Omental fat pad (tissue), 4 donors: Measurements from ENCODE around the gene IER3. TPM values are rescaled to one million over a fixed set of nuclear protein-coding genes. Genes with fewer than 3 reads are reported as not detected.

Experiments
- ATAC-seq: fragments of 150-250 bp; one replicate; pipeline ENCODE4 v1.9.1; 2016; ENCODE audit warnings: mild to moderate bottlenecking, moderate library complexity; ENCODE audit not compliant: low FRiP score
- DNase-seq: peaks from one replicate; pipeline ENCODE4 v3.0.0-alpha.2; 2019; ENCODE audit warnings: low spot score
- total RNA-seq, 4 donors: library from RNA; depleted of rRNA; stranded (reverse); fragments of >200 nt; gene quantifications; one replicate each; pipeline ENCODE4 v1.1.0, GENCODE V29; 2016
- TF ChIP-seq, protein P1 (sequence below), 3 donors: fragments of 450-650 bp; IDR thresholded peaks; one replicate each; pipeline ENCODE4 v1.5.1; 2016 to 2017; ENCODE audit warnings: antibody characterized with exemption in 3 of 3, mild to moderate bottlenecking in 3 of 3, moderate library complexity in 2 of 3

Gene IER3
- total RNA-seq, 4 donors from 2014 or later: 6.8 to 224 (median 43.4) TPM

DNA sequence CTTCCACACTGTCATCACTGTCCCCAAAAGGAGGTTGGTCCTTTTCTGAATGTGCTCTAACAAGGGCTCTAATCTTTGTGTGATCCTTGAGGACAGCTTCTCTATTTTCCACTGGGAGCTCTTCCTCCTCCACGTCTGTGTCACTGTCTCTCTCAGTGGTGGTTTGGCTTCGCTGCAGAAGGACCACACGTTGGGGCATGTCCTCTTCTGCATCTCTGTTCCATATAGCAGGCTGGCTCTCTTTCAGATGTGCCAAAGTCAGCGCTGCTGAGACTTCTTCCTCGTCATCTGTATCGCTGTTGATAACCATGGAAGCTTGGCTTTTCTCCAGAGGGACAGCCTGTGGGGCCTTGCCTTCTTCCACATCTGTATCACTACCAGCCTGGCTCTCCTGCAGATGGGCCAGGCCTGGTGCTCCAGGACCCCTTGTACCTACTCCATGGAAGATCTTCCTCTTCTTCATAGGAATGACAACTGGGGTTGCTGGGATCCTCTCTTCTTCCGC lies 31.9 kb downstream of the IER3 start:
- TF ChIP-seq, protein P1, sequence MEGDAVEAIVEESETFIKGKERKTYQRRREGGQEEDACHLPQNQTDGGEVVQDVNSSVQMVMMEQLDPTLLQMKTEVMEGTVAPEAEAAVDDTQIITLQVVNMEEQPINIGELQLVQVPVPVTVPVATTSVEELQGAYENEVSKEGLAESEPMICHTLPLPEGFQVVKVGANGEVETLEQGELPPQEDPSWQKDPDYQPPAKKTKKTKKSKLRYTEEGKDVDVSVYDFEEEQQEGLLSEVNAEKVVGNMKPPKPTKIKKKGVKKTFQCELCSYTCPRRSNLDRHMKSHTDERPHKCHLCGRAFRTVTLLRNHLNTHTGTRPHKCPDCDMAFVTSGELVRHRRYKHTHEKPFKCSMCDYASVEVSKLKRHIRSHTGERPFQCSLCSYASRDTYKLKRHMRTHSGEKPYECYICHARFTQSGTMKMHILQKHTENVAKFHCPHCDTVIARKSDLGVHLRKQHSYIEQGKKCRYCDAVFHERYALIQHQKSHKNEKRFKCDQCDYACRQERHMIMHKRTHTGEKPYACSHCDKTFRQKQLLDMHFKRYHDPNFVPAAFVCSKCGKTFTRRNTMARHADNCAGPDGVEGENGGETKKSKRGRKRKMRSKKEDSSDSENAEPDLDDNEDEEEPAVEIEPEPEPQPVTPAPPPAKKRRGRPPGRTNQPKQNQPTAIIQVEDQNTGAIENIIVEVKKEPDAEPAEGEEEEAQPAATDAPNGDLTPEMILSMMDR (IDR thresholded peaks at IDR 0.05): no peak
- no peak for ATAC-seq
- no peak for DNase-seq

DNA sequence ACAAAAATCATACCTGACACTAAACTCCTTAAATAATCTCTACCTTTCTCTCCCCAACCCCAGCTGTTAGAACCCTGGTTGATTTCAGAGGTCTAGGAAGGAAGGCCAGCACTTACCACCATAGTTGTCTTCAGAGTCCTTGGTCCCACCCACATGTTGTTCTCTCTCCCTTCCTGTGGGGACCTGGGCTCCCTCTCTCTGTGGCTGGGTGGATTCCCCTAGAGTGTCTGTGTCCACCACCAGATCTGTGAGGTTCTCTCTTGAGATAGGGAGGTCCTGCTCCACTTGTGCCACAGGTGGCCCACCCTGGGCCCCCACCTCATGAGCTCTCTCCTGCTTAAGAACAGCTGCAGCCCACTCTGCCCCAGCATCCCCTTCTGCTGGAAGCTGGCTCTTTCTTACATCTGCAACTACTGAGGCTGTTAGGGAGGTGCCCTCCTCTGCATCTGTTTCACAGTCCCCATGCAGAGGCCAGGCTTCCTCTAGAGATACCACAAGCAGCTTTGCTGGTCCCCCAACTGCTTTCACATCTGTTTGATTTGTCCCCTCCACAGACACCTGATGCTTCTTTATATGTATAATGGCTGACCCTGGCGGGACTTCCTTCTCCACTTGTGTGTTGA lies 32.5 kb downstream of the IER3 start:
- TF ChIP-seq, protein P1 (IDR thresholded peaks at IDR 0.05): no peak
- no peak for ATAC-seq
- DNase-seq: no peak

DNA sequence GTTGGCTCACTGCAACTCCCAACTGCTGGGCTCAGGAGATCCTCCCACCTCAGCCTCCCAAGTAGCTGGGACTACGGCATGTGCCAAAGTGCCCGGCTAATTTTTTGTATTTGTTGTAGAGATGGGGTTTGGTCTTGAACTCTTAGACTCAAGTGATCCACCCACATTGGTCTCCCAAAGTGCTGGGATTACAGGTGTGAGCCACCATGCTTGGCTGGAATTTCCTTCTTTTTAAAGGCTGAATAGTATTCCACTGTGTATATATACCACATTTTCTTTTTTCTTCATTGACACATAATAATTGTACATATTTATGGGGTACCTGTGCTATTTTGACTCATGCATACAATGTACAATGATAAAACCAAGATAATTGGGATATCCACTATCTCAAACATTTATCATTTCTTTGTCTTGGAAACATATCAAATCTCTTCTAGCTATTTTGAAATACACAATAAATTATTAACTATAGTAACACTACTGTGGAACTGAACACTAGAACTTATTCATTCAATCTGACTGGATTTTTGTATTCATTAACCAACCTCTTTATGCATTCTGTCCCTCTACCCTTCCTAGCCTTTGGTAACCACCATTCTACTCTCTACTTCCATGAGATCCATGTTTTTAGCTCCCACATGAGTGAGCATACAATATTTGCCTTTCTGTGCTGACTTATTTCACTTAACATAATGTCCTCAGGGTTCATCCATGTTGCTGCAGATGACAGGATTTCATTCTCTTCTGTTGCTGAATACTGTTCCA lies 35.1 kb downstream of the IER3 start:
- ATAC-seq (no peak), DNase-seq (no peak)
- TF ChIP-seq, protein P1 (IDR thresholded peaks at IDR 0.05): no peak

DNA sequence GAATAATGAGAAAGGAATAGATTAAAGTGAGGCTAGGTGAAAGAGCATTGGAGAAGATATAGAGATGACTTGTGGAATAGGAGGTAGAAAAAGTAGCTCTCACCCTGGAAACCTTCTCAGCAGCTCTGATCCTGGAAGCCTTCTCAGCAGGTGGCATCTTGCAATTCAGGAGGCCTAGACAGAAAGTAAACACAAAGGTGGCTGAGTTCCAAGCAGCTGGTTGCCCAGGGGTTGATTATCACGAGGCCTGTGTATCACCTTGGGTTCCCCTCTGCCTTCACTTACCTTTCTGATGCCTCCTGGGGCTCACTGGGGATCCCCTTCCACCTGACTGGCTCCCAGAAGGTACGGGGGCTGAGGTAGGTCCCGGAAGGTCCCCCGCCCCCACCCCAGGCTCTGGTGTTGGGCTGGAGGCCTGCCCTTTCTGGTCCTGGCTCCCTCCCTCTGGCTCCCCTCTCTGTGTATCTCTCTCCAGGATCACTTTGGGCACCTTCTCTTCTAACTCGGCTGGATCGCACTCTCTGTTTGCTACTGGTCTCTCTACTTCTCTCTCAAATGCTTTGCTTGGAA lies 37.0 kb downstream of the IER3 start:
- TF ChIP-seq, protein P1 (IDR thresholded peaks at IDR 0.05): no peak
- DNase-seq (no peak), ATAC-seq (no peak)

DNA sequence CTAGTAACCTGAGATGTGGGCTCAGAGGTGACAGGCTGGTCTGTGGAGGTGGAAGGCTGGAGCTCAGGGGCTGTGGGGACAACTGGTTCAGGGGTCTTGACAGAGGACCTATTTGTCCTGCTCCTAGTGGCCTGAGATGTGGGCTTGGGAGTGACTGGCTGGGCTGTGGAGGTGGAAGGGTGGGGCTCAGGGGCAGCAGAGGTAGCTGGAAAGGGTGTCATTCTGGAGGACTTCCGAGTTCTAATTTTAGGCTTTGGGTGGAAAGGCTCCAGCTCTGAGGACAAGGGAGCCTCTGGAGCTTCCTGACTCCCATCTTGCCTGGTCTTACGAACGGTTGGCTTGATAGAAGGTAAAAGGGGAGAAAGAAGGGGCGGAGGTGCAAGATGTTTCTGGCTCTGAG lies 38.7 kb downstream of the IER3 start:
- no peak for ATAC-seq
- TF ChIP-seq, protein P1 (IDR thresholded peaks at IDR 0.05): no peak
- no peak for DNase-seq

DNA sequence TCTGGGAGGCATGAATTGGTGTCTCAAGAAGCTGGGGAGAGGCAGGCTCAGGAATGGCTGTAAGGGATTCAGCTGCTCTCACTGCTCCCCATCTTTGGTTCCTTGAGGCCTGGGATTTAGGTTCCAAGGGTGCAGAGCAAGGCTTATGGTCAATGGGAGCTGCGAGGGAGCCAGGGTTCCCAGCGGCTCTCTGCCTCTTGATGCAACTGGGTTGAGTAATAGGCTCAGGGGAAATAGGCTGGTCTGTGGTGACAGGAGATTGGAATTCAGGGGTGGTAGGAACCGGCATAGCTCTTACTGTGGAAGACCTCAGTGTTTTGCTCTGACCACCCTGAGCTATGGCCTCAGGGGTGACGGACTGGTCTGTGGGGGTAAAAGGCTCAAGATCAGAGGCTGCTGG lies 40.5 kb downstream of the IER3 start:
- TF ChIP-seq, protein P1 (IDR thresholded peaks at IDR 0.05): no peak
- ATAC-seq (no peak), DNase-seq (no peak)
